ENCODE results near the gene S100A5. TPM values are rescaled to one million over a fixed set of nuclear protein-coding genes. Genes with fewer than 3 reads are reported as not detected.

S100A5 gene
- total and polyA plus RNA-seq, 9 of the 15 experiments (the other 6 are each of a cell fraction or from before 2014, with no cell fraction given) = 0.56 to 1.4 (median 0.64) TPM; not detected in 5

DNA sequence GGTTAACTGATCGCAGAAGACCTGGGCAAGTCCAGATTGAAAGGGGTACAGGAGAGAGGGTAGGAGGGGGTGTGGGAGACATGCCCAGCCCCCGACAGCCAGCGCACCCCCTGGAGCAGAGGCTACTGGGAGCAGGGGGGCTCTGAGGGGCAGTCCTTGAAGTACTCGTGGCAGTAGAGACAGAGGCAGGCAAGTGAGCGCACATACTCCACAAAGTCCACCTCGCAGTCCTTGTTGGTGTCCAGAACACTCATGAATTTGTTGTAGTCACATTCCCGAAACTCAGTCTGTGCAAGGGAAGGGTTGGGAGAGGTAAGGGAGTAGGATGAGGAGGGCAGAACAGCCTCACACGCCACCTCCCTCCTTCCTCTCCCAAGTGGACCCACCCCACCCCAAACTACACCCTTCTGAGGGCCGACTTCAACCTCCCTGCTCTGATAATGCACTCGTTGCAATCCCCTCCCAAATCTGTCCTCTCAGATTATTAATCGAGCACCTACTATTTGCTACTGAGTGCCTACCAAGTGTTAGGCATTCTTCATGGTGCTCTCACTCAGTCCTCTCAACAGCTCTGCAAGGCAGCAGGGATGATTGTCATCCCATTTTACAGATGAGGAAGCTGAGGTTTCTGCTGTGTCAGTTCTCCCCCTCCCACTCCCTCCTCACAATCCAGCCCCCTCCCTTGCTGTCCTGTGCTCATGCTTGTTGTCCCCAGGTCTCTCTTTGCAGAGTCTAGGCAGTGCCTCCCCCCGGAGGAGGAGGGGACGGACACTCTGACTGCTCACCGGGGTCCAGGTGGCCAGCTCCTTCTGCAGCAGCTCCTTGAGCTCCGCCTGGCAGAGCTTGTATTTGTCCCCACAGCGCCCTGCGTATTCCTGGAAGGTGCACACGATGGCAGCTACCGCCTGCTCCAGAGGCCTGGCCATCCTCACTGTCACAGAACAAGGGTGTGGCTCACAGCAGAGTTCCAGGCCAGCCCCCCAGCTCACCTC, 7.1 kb upstream of the S100A5 start:
- FAIRE-seq (no peak), ATAC-seq (0 out of 3 replicates have a peak, but pooled peaks have one; percentile 4), DNase-seq (ENCODE audit: extremely low read depth in 1 of 4, low spot score in 3 of 4) (no peak)
- intact Hi-C loops (cut with micrococcal nuclease) = no loop called here
- in situ Hi-C loops (cut with MboI) = no loop called here
- Histone ChIP-seq H3K36me3 (ENCODE audit: control insufficient read depth, insufficient read depth, low read length) (no peaks in the 10 kb centered on the region), H2AFZ (ENCODE audit: low read depth, low read length) (peak overlapping the region; percentile 34), H3K9me3 (replicated peaks; ENCODE audit: control insufficient read depth, insufficient read depth, low read depth, low read length) (no peaks in the 10 kb centered on the region), H3K4me3 (no peak overlapping the region), H3K9ac (ENCODE audit: insufficient read depth in 1 of 2, low read depth in 2 of 2, low read length in 2 of 2) (peak overlapping the region in 1 of 2 experiments; percentile 82; a peak in 3 of 4 replicates), H3K79me2 (ENCODE audit: control insufficient read depth, insufficient read depth, low read length) (no peaks in the 10 kb centered on the region), H4K20me1 (replicated peaks; ENCODE audit: control insufficient read depth, insufficient read depth, low read length) (no peaks in the 10 kb centered on the region), H3K4me1 (replicated peaks in 1 of 2; ENCODE audit: control insufficient read depth in 2 of 2, insufficient read depth in 2 of 2, low read length in 2 of 2) (peaks cover 57 to 67% of the 10 kb centered on the region in 2 experiments), H3K27me3 (ENCODE audit: control insufficient read depth in 2 of 2, insufficient read depth in 2 of 2, low read length in 2 of 2) (no peaks in the 10 kb centered on the region), H3K27ac (ENCODE audit: extremely low read depth, low read depth, low read length) (no peak overlapping the region), H3K4me2 (ENCODE audit: insufficient read depth, low read length) (no peak overlapping the region), H3K9me1 (ENCODE audit: control insufficient read depth, insufficient read depth, low read length) (no peaks in the 10 kb centered on the region)
- POLR2A ChIA-PET = interaction anchor here (0.7 kb wide), 1 partner anchor 919 kb away, joined by 3 read pairs; no protein-coding TSS in a partner anchor
- WGBS (ENCODE audit: insufficient coverage, low coverage, missing lambda C conversion rate) = 62% methylated on average over 19 of the region's 19 CpGs
- CTCF ChIA-PET (ENCODE audit: low intra/inter-chr PET ratio) = no interaction called here
- BruUV-seq (replicated peaks) = no TSS peak
- peak; percentile 69 for TF ChIP-seq HDAC2 (IDR thresholded peaks at IDR 0.05)
- 0 out of 2 replicates have a peak, but pooled peaks have one; percentile 31 for TF ChIP-seq DPF2 (IDR thresholded peaks at IDR 0.05)
- no peak for TF ChIP-seq SP1 (CRISPR knock-in tag; IDR thresholded peaks at IDR 0.05)
- TF ChIP-seq RBM25 (IDR thresholded peaks at IDR 0.05; ENCODE audit: low read depth, low read length, severe bottlenecking) = peak; percentile 78
- TF ChIP-seq PTBP1 (IDR thresholded peaks at IDR 0.05; ENCODE audit: low read depth, low read length) = 0 out of 2 replicates have a peak, but pooled peaks have one; percentile 54
- peak in 1 of 2 experiments; percentile 15; a peak in 1 of 4 replicates for TF ChIP-seq HDAC1 (IDR thresholded peaks at IDR 0.05)
- TF ChIP-seq C11orf30 (IDR thresholded peaks at IDR 0.05; ENCODE audit: low read depth) = 0 out of 2 replicates have a peak, but pooled peaks have one; percentile 13
- TF ChIP-seq MTA2 (IDR thresholded peaks at IDR 0.05; ENCODE audit: low read depth) = no peak
- TF ChIP-seq CHD4 (IDR thresholded peaks at IDR 0.05; ENCODE audit: insufficient read depth, insufficient replicate concordance, low read depth, low read length, poor library complexity, severe bottlenecking) = peak; percentile 37
- no peak for TF ChIP-seq BACH1 (tag; IDR thresholded peaks at IDR 0.05)
- no peak for TF ChIP-seq NFIC (IDR thresholded peaks at IDR 0.05)
- peak; percentile 87 to 93 for TF ChIP-seq KDM1A (IDR thresholded peaks at IDR 0.05)
- TF ChIP-seq ADNP (tag; IDR thresholded peaks at IDR 0.05) = peak; percentile 88
- no peak for TF ChIP-seq RBFOX2 (IDR thresholded peaks at IDR 0.05; ENCODE audit: low read depth, low read length)
- TF ChIP-seq NFE2 (IDR thresholded peaks at IDR 0.05; ENCODE audit: low read depth) = peak; percentile 51; the same call in 1 of the 2 replicates
- peak in 1 of 2 experiments; percentile 69; a peak in 1 of 4 replicates for TF ChIP-seq RCOR1 (IDR thresholded peaks at IDR 0.05; ENCODE audit: borderline replicate concordance in 1 of 2, low read depth in 2 of 2, low read length in 2 of 2)
- TF ChIP-seq ZNF316 (IDR thresholded peaks at IDR 0.05) = peak; percentile 64
- TF ChIP-seq BCOR (IDR thresholded peaks at IDR 0.05) = peak; percentile 98
- peak; percentile 83 for TF ChIP-seq SMARCA5 (IDR thresholded peaks at IDR 0.05)
- peak; percentile 52; the same call in 1 of the 2 replicates for TF ChIP-seq MAFG (tag; conservative IDR thresholded peaks at IDR 0.05)
- no peak for TF ChIP-seq IRF2 (CRISPR knock-in tag; IDR thresholded peaks at IDR 0.05)
- no peak for TF ChIP-seq CBFA2T2 (conservative IDR thresholded peaks at IDR 0.05)
- TF ChIP-seq ETS2 (tag; IDR thresholded peaks at IDR 0.05; ENCODE audit: borderline replicate concordance, poor library complexity, severe bottlenecking) = no peak

Data from K562 (cell line).